Choroid plexus epithelial cell (primary cell): ENCODE results near the gene TOMM7.
"Not testable (repeated sequence)": the region's sequence is repeated elsewhere in the genome, so short reads cannot be mapped to it uniquely, and the experiment has no call there.

ENCODE experiments used
- DNase-seq: peaks from one replicate; pipeline ENCODE4 v3.0.0-alpha.2; 2010; ENCODE audit warnings: low read depth
- H3K4me3 ChIP-seq: 2 replicates; pipeline ENCODE4 v1.5.1; 2011; ENCODE audit warnings: low read depth, mild to moderate bottlenecking, control low read depth, low read length, moderate library complexity
- TF ChIP-seq, protein P1 (sequence below): conservative IDR thresholded peaks from 2 replicates; pipeline ENCODE4 v1.5.1; 2011; ENCODE audit warnings: low read depth, mild to moderate bottlenecking, control low read depth, inconsistent platforms, low read length, moderate library complexity

Gene TOMM7

DNA sequence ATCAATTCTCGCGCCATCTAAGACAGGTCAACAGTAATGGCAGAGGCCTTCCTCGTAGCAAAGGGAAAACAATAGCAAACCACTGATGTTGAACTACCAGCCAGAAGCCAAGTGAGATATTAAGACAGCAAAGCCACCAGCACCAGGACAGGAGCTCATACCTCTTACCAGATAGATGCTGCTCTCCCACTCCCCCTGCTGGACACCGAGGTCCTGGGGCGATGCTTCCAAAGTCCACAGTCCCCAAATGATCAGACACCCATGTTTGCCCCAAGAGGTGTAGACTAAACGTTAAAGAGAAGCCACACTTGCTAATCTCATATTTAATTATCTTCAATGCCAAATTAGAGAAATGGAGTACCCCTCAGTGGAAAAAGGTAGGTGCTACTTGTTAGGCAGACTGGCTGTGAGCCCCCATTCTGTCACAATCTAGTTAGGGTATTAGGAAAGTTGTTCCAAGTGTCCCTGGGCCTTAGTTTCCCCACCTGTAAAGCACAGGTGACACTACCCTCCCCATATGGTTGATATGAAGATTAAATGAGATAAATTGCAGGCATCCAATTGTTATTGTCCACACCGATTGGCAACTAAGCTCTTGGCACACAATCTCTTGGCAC is 39.9 kb downstream of the TOMM7 start:
- TF ChIP-seq, protein P1, sequence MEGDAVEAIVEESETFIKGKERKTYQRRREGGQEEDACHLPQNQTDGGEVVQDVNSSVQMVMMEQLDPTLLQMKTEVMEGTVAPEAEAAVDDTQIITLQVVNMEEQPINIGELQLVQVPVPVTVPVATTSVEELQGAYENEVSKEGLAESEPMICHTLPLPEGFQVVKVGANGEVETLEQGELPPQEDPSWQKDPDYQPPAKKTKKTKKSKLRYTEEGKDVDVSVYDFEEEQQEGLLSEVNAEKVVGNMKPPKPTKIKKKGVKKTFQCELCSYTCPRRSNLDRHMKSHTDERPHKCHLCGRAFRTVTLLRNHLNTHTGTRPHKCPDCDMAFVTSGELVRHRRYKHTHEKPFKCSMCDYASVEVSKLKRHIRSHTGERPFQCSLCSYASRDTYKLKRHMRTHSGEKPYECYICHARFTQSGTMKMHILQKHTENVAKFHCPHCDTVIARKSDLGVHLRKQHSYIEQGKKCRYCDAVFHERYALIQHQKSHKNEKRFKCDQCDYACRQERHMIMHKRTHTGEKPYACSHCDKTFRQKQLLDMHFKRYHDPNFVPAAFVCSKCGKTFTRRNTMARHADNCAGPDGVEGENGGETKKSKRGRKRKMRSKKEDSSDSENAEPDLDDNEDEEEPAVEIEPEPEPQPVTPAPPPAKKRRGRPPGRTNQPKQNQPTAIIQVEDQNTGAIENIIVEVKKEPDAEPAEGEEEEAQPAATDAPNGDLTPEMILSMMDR, result peak; percentile 92
- peak; percentile 68 for DNase-seq
- no peak overlapping the region for H3K4me3 ChIP-seq

DNA sequence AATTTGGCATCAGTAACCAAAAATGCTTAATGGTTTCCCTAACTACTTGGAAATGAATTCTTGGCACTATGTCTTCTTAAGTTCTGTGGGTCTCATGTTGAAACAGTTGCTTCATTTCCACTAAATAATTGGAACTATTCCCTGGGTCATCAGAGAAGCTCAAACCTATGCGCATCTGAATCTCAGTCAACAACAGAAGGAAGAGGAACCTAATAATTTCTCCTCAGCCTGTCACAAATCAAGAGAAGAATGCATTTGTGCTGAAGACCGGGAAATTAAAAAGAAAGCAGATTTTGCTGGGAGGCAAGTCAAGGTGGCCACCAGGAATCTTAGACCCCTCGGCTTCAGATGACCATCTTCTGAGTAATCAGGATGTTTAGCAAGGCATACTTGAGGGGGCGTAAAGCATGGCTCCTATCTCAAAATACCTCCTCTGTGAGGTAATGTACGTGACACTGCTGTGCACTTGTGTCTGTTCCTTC is 41.4 kb downstream of the TOMM7 start:
- TF ChIP-seq, protein P1, result no peak
- peak; percentile 76 for DNase-seq
- H3K4me3 ChIP-seq, result no peak overlapping the region

DNA sequence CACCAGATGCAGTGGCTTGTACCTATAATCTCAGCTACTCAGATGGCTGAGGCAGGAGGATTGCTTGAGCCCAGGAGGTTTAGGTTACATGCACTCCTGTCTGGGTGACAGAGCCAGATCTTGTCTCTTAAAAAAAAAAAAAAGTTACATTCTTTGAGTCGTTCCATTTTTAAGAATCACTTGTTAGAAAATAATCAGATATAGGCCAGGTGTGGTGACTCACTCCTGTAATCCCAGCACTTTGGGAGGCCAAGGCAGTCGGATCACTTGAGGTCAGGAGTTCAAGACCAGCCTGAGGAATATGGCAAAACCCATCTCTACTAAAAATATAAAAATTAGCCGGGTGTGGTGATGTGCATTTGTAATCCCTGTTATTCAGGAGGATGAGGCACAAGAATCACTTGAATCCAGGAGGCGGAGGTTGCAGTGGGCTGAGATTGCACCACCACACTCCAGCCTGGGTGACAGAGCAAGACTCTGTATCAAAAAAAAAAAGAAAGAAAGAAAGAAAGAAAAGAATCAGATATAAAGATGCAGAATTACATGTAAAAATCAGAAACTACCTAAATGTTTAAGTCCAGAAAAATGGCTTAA is 42.8 kb downstream of the TOMM7 start:
- not testable (repeated sequence) for H3K4me3 ChIP-seq, DNase-seq

DNA sequence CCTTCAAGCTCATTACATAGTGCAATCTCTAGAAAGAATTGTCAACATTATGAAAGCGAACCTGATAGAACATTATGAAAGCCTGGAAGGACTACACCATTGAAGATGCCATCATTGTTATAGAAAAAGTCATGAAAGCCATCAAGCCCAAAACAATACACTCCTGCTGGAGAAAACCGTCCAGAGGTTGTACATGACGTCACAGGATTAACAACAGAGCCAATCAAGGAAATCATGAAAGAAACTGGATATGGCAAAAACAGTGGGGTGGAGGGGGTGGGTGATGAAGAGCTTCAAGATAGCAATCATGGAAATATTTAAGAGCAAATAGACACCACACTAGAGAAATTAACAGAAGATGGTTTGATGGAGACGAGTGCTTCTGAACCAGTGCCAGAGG is 45.7 kb downstream of the TOMM7 start:
- TF ChIP-seq, protein P1, result no peak
- no peak for DNase-seq
- H3K4me3 ChIP-seq, result no peak overlapping the region

DNA sequence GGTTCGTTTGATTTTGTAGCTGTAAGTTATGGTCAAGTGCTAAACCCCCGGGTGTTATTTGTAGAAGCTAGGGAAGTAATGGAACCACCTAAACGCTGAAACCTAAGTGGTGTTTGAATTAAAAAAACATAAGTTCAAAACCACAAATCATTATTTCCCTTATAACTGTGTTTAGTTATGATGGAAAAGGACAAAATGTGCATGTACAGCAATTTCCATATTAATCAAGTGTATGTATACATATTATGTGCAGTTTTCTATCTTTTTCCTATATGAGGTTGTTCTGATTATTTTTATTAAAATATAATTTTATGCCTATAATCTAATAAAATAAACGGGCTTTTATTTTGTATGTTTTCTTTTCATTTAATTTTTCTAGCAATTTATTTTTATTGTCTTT is 49.8 kb downstream of the TOMM7 start:
- H3K4me3 ChIP-seq, result no peak overlapping the region
- TF ChIP-seq, protein P1, result no peak
- DNase-seq, result no peak

DNA sequence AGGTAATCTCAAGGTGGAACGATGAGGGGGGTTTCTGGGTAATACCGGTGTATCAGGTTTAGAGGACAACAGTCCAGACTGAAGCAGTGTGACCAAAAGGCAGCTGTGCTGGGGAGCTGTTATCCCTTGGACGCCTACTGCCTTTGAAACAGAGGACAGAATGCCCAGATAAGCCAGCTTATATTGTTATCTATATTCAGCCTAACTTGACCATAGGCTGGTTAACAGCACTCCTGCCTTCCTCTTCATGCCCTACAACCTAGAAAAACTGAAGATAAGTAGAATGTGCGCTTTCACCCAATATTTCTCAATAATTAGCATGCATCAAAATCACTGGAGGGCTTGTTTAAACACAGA is 50.8 kb downstream of the TOMM7 start:
- TF ChIP-seq, protein P1, result no peak
- DNase-seq, result no peak
- no peak overlapping the region for H3K4me3 ChIP-seq

DNA sequence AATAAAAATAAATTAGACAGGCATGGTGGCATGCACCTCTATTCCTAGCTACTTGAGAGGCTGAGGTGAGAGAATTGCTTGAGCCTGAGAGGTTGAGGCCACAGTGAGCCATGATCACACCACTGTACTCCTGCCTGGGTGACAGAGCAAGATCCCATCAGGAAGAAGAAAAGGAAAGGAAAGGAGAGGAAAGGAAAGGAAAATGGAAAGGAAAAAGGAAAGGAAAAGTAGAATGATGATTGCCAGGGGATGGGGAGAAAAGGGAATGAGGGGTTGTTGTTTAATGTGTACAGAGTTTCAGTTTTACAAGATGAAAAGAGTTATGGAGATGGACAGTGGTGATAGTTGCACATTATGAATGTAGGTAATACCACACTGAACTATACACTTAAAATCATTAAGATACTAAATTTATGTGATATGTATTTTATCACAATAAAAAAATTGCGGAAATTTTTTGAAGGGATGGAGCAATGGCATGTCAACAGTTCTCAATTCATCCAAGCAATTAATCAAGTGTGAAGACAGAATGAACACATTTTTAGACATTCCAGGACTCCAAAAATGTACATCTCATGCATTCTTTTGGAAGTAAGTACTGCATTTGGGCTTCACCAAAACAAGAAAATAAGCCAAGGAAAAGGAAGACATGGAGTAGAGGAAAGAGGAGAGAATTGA is 51.3 kb downstream of the TOMM7 start:
- DNase-seq, result no peak
- TF ChIP-seq, protein P1, result no peak

More for the DNA sequence above, 51.3 kb downstream of the TOMM7 start:
- H3K4me3 ChIP-seq, result no peak overlapping the region
